Spleen (tissue), 11 donors: ENCODE data around the gene NTNG1. TPM values are rescaled to one million over a fixed set of nuclear protein-coding genes. Genes with fewer than 3 reads are reported as not detected.

Source experiments
- DNase-seq: peaks from one replicate; pipeline ENCODE4 v3.0.0-alpha.2; 2020
- H3K27ac ChIP-seq, 8 donors: fragments of 200-600 bp; sonication (generic) in 7 of 8; 1 replicate in 4 of 8; 2 replicates in 4 of 8; pipeline versions ENCODE4 v1.5.0 to v1.8.0; 2016 to 2021; ENCODE audit warnings: inconsistent platforms in 4 of 8, mild to moderate bottlenecking in 4 of 8, moderate library complexity in 1 of 8
- H3K27me3 ChIP-seq, 7 donors: fragments of 200-600 bp; sonication (generic) in 6 of 7; replicated peaks in 1 of 7; 1 replicate in 4 of 7; 2 replicates in 3 of 7; pipeline versions ENCODE4 v1.5.0 to v1.8.0; 2016 to 2021; ENCODE audit warnings: inconsistent platforms in 3 of 7, mild to moderate bottlenecking in 1 of 7
- H3K36me3 ChIP-seq, 6 donors: fragments of 200-600 bp; sonication (generic) in 5 of 6; 1 replicate in 4 of 6; 2 replicates in 2 of 6; pipeline versions ENCODE4 v1.5.0 to v1.8.0; 2016 to 2021; ENCODE audit warnings: inconsistent platforms in 2 of 6
- H3K4me1 ChIP-seq, 6 donors: fragments of 200-600 bp; sonication (generic) in 5 of 6; 1 replicate in 3 of 6; 2 replicates in 3 of 6; pipeline versions ENCODE4 v1.5.0 to v1.8.0; 2016 to 2021; ENCODE audit warnings: inconsistent platforms in 3 of 6
- H3K4me3 ChIP-seq, 8 donors: fragments of 200-600 bp; sonication (generic) in 7 of 8; 1 replicate in 4 of 8; 2 replicates in 4 of 8; pipeline versions ENCODE4 v1.5.0 to v1.8.0; 2016 to 2021; ENCODE audit warnings: inconsistent platforms in 4 of 8, mild to moderate bottlenecking in 4 of 8, moderate library complexity in 2 of 8
- H3K9me3 ChIP-seq, 8 donors: fragments of 200-600 bp; sonication (generic) in 7 of 8; 1 replicate in 4 of 8; 2 replicates in 4 of 8; pipeline versions ENCODE4 v1.5.0 to v1.8.0; 2016 to 2021; ENCODE audit warnings: inconsistent platforms in 4 of 8
- POLR2A ChIP-seq, 3 donors: fragments of 450-650 bp; IDR thresholded peaks; one replicate each; pipeline ENCODE4 v1.5.1; 2017; ENCODE audit warnings: antibody characterized with exemption in 3 of 3, mild to moderate bottlenecking in 1 of 3
- POLR2AphosphoS5 ChIP-seq, 3 donors: sonication (generic); formaldehyde crosslinking; IDR thresholded peaks; one replicate each; pipeline ENCODE4 v1.5.1; 2017; ENCODE audit warnings: antibody characterized with exemption in 3 of 3
- WGBS, 5 donors: extraction: QIAGEN DNeasy Blood & Tissue Kit in 3 of 5; methylation state at CpG; one replicate each; pipeline versions ENCODE4 v1.1.5 to v1.1.7; 2013 to 2018; 5-methylcytosine and 5-hydroxymethylcytosine counted together
- intact Hi-C: fragments of 100-400 bp; cut with DNase I; formaldehyde crosslinking; loops from one replicate; pipeline ENCODE4 v1.15.0; 2023; ENCODE audit warnings: low total_unique reads
- polyA plus RNA-seq, 3 donors: library from polyadenylated mRNA; stranded (reverse); fragments of 200-250 nt; gene quantifications; one replicate each; pipeline ENCODE4 v1.2.1, GENCODE V29; 2013
- total RNA-seq, 7 donors: library from RNA; depleted of rRNA in 3 of 7; stranded (reverse); fragments of >200 nt in 3 of 7; fragmentation: NEBNext Ultra II Directional in 4 of 7; extraction: Animal tissue kit (Norgen Biotek cat#: 25700) in 4 of 7; gene quantifications; one replicate each; pipeline versions ENCODE4 v1.1.0 to v1.2.1, GENCODE V29; 2016 to 2021
- TF ChIP-seq, protein P1 (sequence below), 11 experiments: fragments of 200-600 bp in 7 of 11; fragments of 450-650 bp in 4 of 11; sonication (generic) in 4 of 11; IDR thresholded peaks in 8 of 11; conservative IDR thresholded peaks in 3 of 11; 1 replicate in 7 of 11; 2 replicates in 4 of 11; pipeline versions ENCODE4 v1.4.0 to v1.8.0; 2016 to 2021; ENCODE audit warnings: antibody characterized with exemption in 11 of 11, inconsistent platforms in 4 of 11, mild to moderate bottlenecking in 1 of 11
- donor health status: healthy with polysubstance abuse.
- donor health status: DM: no; HTN: no; CAD: no; lungs with moderate emphysema.
- donor health status: DM: no; HTN: no; CAD: no.
- donor health status: Bipolar disorder and iron deficiency.
- donor health status: healthy.
- donor health status: DM: no; HTN: no; CAD: no.
- donor health status: DM: yes; HTN: yes; CAD: no.

NTNG1 gene
- total and polyA plus RNA-seq, 10 donors, result 0.11 to 2.0 (median 1.1) TPM

DNA sequence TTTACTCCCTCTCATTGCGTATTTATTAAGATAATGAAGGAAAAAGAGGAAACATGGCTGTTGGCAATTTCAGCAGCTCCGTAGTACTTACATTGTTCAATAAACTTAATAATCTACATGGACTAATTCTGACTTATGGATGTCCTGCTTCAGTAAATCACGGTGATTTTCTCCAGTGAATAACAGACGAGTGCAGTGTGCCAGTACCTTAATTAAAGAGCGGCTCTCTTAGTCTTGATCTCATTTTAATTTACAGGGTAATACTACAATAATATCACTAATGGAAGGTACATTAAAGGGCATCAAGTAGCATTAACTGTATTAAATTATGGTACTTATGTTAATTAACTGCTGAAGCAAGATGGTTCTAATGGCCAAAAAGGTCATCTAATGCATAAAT lies 187.2 kb downstream of the NTNG1 start:
- TF ChIP-seq POLR2AphosphoS5 (IDR thresholded peaks at IDR 0.05) (no peak), POLR2A (IDR thresholded peaks at IDR 0.05) (no peak)
- TF ChIP-seq, protein P1, sequence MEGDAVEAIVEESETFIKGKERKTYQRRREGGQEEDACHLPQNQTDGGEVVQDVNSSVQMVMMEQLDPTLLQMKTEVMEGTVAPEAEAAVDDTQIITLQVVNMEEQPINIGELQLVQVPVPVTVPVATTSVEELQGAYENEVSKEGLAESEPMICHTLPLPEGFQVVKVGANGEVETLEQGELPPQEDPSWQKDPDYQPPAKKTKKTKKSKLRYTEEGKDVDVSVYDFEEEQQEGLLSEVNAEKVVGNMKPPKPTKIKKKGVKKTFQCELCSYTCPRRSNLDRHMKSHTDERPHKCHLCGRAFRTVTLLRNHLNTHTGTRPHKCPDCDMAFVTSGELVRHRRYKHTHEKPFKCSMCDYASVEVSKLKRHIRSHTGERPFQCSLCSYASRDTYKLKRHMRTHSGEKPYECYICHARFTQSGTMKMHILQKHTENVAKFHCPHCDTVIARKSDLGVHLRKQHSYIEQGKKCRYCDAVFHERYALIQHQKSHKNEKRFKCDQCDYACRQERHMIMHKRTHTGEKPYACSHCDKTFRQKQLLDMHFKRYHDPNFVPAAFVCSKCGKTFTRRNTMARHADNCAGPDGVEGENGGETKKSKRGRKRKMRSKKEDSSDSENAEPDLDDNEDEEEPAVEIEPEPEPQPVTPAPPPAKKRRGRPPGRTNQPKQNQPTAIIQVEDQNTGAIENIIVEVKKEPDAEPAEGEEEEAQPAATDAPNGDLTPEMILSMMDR (IDR thresholded peaks at IDR 0.05 in 8 of 11, conservative IDR thresholded peaks at IDR 0.05 in 3 of 11), result no peak
- no peak overlapping the region for H3K27ac ChIP-seq
- no peaks in the 10 kb centered on the region for H3K4me1 ChIP-seq
- no peaks in the 10 kb centered on the region for H3K9me3 ChIP-seq
- H3K27me3 ChIP-seq, result no peaks in the 10 kb centered on the region
- H3K36me3 ChIP-seq, result no peaks in the 10 kb centered on the region
- DNase-seq, result no peak
- 90 to 97% (median 93%) methylated on average over 5 of the region's 5 CpGs for WGBS, 5 donors
- H3K4me3 ChIP-seq, result no peak overlapping the region
- intact Hi-C loops, result no loop called here

DNA sequence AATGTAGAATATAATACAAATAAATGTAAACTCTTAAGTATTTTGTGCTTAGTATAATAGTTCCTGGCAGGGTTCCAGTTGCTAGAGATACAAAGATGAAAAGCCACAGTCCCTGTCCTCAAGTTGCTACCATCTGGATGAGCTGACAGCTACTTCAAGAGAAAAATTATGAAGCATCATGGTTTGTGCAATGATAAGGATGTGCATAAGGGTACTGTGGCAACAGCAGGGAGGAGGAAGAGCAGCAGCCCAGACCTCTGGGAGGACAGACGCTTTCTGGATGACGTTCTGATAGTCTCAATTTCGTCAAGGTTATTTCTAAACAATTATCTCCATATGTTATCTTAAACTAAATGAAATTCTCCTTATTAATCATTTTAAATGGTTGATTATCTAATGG lies 198.9 kb downstream of the NTNG1 start:
- no peak overlapping the region for H3K27ac ChIP-seq
- DNase-seq, result no peak
- H3K9me3 ChIP-seq, result no peaks in the 10 kb centered on the region
- H3K36me3 ChIP-seq, result no peaks in the 10 kb centered on the region
- H3K4me1 ChIP-seq, result no peaks in the 10 kb centered on the region
- H3K27me3 ChIP-seq, result no peaks in the 10 kb centered on the region
- TF ChIP-seq POLR2AphosphoS5 (IDR thresholded peaks at IDR 0.05) (no peak), POLR2A (IDR thresholded peaks at IDR 0.05) (no peak)
- TF ChIP-seq, protein P1 (IDR thresholded peaks at IDR 0.05 in 8 of 11, conservative IDR thresholded peaks at IDR 0.05 in 3 of 11), result no peak
- no peak overlapping the region for H3K4me3 ChIP-seq
- intact Hi-C loops, result no loop called here
- WGBS, 5 donors, result 82 to 88% (median 86%) methylated on average over 3 of the region's 3 CpGs

DNA sequence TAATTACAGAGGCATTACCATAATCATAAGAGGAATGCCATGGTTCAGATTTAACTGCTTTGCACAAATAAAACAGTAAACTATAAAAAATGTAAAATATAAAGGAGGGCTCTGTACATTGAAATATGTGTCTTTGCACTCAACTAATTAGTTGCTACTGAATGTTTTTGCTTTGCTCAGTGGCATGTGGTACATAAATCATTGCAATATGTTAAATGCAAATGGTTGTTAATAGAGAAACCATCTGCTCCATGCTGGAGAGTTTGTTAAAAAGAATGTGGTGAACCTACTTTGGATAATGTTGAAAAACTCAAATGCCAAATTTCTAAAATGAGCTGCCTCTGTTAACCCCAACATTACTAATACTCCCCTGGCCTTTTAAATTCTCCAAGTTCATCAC lies 201.5 kb downstream of the NTNG1 start:
- intact Hi-C loops, result no loop called here
- H3K9me3 ChIP-seq, result no peaks in the 10 kb centered on the region
- H3K4me1 ChIP-seq, result no peaks in the 10 kb centered on the region
- no peaks in the 10 kb centered on the region for H3K36me3 ChIP-seq
- DNase-seq, result no peak
- no peak overlapping the region for H3K27ac ChIP-seq
- no peaks in the 10 kb centered on the region for H3K27me3 ChIP-seq
- no peak for TF ChIP-seq POLR2A (IDR thresholded peaks at IDR 0.05)
- no peak for TF ChIP-seq POLR2AphosphoS5 (IDR thresholded peaks at IDR 0.05)
- TF ChIP-seq, protein P1 (IDR thresholded peaks at IDR 0.05 in 8 of 11, conservative IDR thresholded peaks at IDR 0.05 in 3 of 11), result no peak
- no peak overlapping the region for H3K4me3 ChIP-seq

DNA sequence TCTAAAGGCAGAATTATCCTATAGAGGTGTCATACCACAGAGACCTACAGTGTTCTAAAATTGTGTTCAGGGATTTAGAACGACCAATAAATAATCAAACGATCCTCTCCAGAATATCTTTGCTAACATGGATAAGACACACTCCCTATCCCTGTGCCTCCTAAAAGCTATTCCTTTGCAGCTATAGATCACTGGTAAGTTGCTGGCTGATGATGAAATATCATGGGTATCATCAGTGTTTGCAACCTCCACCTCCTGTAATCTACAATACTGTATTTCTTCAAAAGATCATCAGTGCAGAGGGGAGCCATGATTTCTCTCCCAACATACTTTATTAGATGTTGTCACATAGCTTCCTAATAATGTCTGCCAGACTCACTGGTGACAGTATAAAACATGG lies 201.9 kb downstream of the NTNG1 start:
- TF ChIP-seq, protein P1 (IDR thresholded peaks at IDR 0.05 in 8 of 11, conservative IDR thresholded peaks at IDR 0.05 in 3 of 11), result no peak
- TF ChIP-seq POLR2AphosphoS5 (IDR thresholded peaks at IDR 0.05) (no peak), POLR2A (IDR thresholded peaks at IDR 0.05) (no peak)
- DNase-seq, result no peak
- H3K4me3 ChIP-seq, result no peak overlapping the region
- WGBS, 5 donors, result 84 to 99% (median 91%) methylated on average over 2 of the region's 2 CpGs
- no peak overlapping the region for H3K27ac ChIP-seq
- intact Hi-C loops, result no loop called here
- H3K36me3 ChIP-seq, result no peaks in the 10 kb centered on the region
- no peaks in the 10 kb centered on the region for H3K9me3 ChIP-seq
- H3K27me3 ChIP-seq, result no peaks in the 10 kb centered on the region
- no peaks in the 10 kb centered on the region for H3K4me1 ChIP-seq
